Measurements from ENCODE around the gene PIGM. TPM values are rescaled to one million over a fixed set of nuclear protein-coding genes. Genes with fewer than 3 reads are reported as not detected.
A peak's percentile ranks its signal among the peaks of the same experiment; 100 is the strongest.

Gene PIGM
- total and polyA plus RNA-seq, 2 experiments from 2014 or later: 6.3 to 10.5 TPM

- no peak for DNase-seq (ENCODE audit: low spot score)
- no peaks in the 10 kb centered on the region for H3K4me1 ChIP-seq (ENCODE audit: insufficient read depth)
- H3K9me2 ChIP-seq (replicated peaks; ENCODE audit: insufficient read depth): no peaks in the 10 kb centered on the region
- H3K27ac ChIP-seq: peak overlapping the region; percentile 3
- no peak overlapping the region for H3K4me2 ChIP-seq
- no peak overlapping the region for H2AFZ ChIP-seq
- H3K79me2 ChIP-seq: no peaks in the 10 kb centered on the region
- H3K9me3 ChIP-seq (ENCODE audit: low read depth): no peaks in the 10 kb centered on the region
- 92% methylated on average over 1 of the region's 1 CpG for WGBS (ENCODE audit: low lambda C conversion rate, missing lambda C conversion rate)
- H4K20me1 ChIP-seq (ENCODE audit: insufficient read depth, poor library complexity, severe bottlenecking): no peaks in the 10 kb centered on the region
- no peaks in the 10 kb centered on the region for H3K36me3 ChIP-seq (replicated peaks; ENCODE audit: insufficient read depth, low read depth)
- H3K27me3 ChIP-seq: no peaks in the 10 kb centered on the region
- no peak for TF ChIP-seq EZH2phosphoT487 (IDR thresholded peaks at IDR 0.05; ENCODE audit: low read depth, severe bottlenecking, unreplicated experiment)
- TF ChIP-seq EZH2 (IDR thresholded peaks at IDR 0.05; ENCODE audit: borderline replicate concordance): no peak
- TF ChIP-seq CTCF (IDR thresholded peaks at IDR 0.05; ENCODE audit: poor library complexity): no peak
- no peak overlapping the region for H3K4me3 ChIP-seq
Observed at GRCh38 chr1:159992161-159992560, 39.6 kb downstream of the PIGM start.

DNA sequence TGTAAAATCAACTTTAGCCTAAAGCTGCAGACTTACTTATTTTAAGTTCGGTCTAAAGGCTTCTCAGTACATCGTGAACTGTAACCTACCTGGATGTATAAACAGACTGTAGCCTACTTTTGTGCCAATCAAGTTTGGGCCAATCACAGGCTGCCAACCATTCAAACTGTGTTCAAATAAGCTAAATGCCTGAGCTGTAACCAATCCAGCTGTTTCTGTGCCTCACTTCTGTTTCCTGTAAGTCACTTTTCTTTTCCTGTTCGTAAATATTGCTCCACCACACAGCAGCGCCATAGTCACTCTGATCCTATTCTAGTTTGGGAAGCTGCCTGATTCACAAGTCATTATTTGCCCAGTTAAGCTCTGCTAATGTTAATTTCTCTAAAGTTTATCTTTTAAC lies 40.3 kb downstream of the PIGM start:
- Histone ChIP-seq H3K27me3 (no peaks in the 10 kb centered on the region), H3K27ac (peak overlapping the region; percentile 10), H3K9me2 (replicated peaks; ENCODE audit: insufficient read depth) (no peaks in the 10 kb centered on the region), H3K79me2 (no peaks in the 10 kb centered on the region), H3K4me3 (no peak overlapping the region), H3K36me3 (replicated peaks; ENCODE audit: insufficient read depth, low read depth) (no peaks in the 10 kb centered on the region), H3K4me1 (ENCODE audit: insufficient read depth) (no peaks in the 10 kb centered on the region), H3K4me2 (peak overlapping the region; percentile 17), H2AFZ (no peak overlapping the region), H4K20me1 (ENCODE audit: insufficient read depth, poor library complexity, severe bottlenecking) (no peaks in the 10 kb centered on the region), H3K9me3 (ENCODE audit: low read depth) (no peaks in the 10 kb centered on the region)
- TF ChIP-seq EZH2 (IDR thresholded peaks at IDR 0.05; ENCODE audit: borderline replicate concordance) (no peak), CTCF (IDR thresholded peaks at IDR 0.05; ENCODE audit: poor library complexity) (no peak), EZH2phosphoT487 (IDR thresholded peaks at IDR 0.05; ENCODE audit: low read depth, severe bottlenecking, unreplicated experiment) (no peak)
- 43% methylated on average over 4 of the region's 4 CpGs for WGBS (ENCODE audit: low lambda C conversion rate, missing lambda C conversion rate)
- peak; percentile 42 for DNase-seq (ENCODE audit: low spot score)

DNA sequence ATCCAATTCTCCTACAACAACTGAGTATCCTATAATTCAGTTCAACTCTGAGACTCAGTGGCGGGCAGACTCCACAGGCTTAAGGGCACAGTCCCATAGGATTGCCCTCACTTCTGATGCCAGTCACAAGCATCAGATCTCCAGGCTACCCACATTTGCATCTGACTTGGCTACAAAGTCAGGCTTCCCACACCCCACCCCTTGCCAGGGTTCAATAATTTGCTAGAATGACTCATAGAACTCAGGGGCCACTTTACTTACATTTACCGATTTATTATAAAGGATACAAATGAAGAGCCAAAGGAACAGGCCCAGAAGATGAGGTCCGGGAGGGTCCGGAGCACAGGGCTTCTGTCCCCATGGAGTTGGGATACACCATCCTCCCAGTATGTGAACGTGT lies 41.8 kb downstream of the PIGM start:
- no peaks in the 10 kb centered on the region for H3K9me2 ChIP-seq (replicated peaks; ENCODE audit: insufficient read depth)
- TF ChIP-seq CTCF (IDR thresholded peaks at IDR 0.05; ENCODE audit: poor library complexity) (no peak), EZH2phosphoT487 (IDR thresholded peaks at IDR 0.05; ENCODE audit: low read depth, severe bottlenecking, unreplicated experiment) (no peak), EZH2 (IDR thresholded peaks at IDR 0.05; ENCODE audit: borderline replicate concordance) (no peak)
- H3K27me3 ChIP-seq: no peaks in the 10 kb centered on the region
- H2AFZ ChIP-seq: no peak overlapping the region
- H4K20me1 ChIP-seq (ENCODE audit: insufficient read depth, poor library complexity, severe bottlenecking): no peaks in the 10 kb centered on the region
- DNase-seq (ENCODE audit: low spot score): no peak
- H3K4me3 ChIP-seq: no peak overlapping the region
- H3K27ac ChIP-seq: no peak overlapping the region
- no peak overlapping the region for H3K4me2 ChIP-seq
- H3K4me1 ChIP-seq (ENCODE audit: insufficient read depth): no peaks in the 10 kb centered on the region
- no peaks in the 10 kb centered on the region for H3K9me3 ChIP-seq (ENCODE audit: low read depth)
- 83% methylated on average over 5 of the region's 5 CpGs for WGBS (ENCODE audit: low lambda C conversion rate, missing lambda C conversion rate)
- H3K79me2 ChIP-seq: no peaks in the 10 kb centered on the region
- H3K36me3 ChIP-seq (replicated peaks; ENCODE audit: insufficient read depth, low read depth): no peaks in the 10 kb centered on the region

DNA sequence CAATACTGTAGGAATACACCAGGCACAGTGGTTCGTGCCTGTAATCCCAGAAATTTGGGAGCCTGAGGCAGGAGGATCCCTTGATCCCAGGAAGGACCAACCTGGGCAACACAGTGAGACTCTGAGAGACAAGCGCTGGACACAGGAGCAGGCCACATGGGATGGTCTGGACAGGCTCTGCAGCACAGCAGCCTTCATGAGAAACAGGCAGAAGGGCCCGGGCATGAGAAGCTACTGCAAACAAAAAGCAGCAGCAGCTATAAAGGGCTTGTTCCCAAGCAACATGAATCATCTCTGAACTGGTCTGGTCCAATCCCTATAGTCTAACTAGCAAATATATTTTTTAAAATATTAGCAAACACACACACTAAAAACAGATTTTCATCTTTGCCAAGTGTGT lies 42.2 kb downstream of the PIGM start:
- no peak for DNase-seq (ENCODE audit: low spot score)
- no peak for TF ChIP-seq EZH2 (IDR thresholded peaks at IDR 0.05; ENCODE audit: borderline replicate concordance)
- TF ChIP-seq CTCF (IDR thresholded peaks at IDR 0.05; ENCODE audit: poor library complexity): no peak
- TF ChIP-seq EZH2phosphoT487 (IDR thresholded peaks at IDR 0.05; ENCODE audit: low read depth, severe bottlenecking, unreplicated experiment): no peak
- Histone ChIP-seq H3K27ac (no peak overlapping the region), H3K36me3 (replicated peaks; ENCODE audit: insufficient read depth, low read depth) (no peaks in the 10 kb centered on the region), H3K9me3 (ENCODE audit: low read depth) (no peaks in the 10 kb centered on the region), H4K20me1 (ENCODE audit: insufficient read depth, poor library complexity, severe bottlenecking) (no peaks in the 10 kb centered on the region), H3K79me2 (no peaks in the 10 kb centered on the region), H2AFZ (no peak overlapping the region), H3K9me2 (replicated peaks; ENCODE audit: insufficient read depth) (no peaks in the 10 kb centered on the region), H3K4me2 (no peak overlapping the region), H3K4me3 (no peak overlapping the region), H3K4me1 (ENCODE audit: insufficient read depth) (no peaks in the 10 kb centered on the region), H3K27me3 (no peaks in the 10 kb centered on the region)
- WGBS (ENCODE audit: low lambda C conversion rate, missing lambda C conversion rate): 59% methylated on average over 3 of the region's 3 CpGs

Data from hepatocyte (in vitro differentiated cells).